ENCODE measurements around the gene CAMKK2.
"Not testable (repeated sequence)": the region's sequence is repeated elsewhere in the genome, so short reads cannot be mapped to it uniquely, and the experiment has no call there.

The CAMKK2 gene

GRCh38 chr12:121318121-121318520, 21.6 kb upstream of the CAMKK2 start:
- no peak overlapping the region for H3K4me3 ChIP-seq (ENCODE audit: low read depth, low read length)
- DNase-seq (ENCODE audit: low read depth) = no peak
- no peak for TF ChIP-seq CTCF (IDR thresholded peaks at IDR 0.05; ENCODE audit: insufficient read depth, low read depth, low read length, missing control alignments)

GRCh38 chr12:121314431-121314830, 17.9 kb upstream of the CAMKK2 start:
- no peak for TF ChIP-seq CTCF (IDR thresholded peaks at IDR 0.05; ENCODE audit: insufficient read depth, low read depth, low read length, missing control alignments)
- H3K4me3 ChIP-seq (ENCODE audit: low read depth, low read length) = no peak overlapping the region
- DNase-seq (ENCODE audit: low read depth) = no peak

GRCh38 chr12:121310231-121310630, 13.7 kb upstream of the CAMKK2 start:
- not testable (repeated sequence) for DNase-seq (ENCODE audit: low read depth); H3K4me3 ChIP-seq (ENCODE audit: low read depth, low read length)

- not testable (repeated sequence) for H3K4me3 ChIP-seq (ENCODE audit: low read depth, low read length); DNase-seq (ENCODE audit: low read depth)
Observed at GRCh38 chr12:121307397-121307796, 10.9 kb upstream of the CAMKK2 start.

DNA sequence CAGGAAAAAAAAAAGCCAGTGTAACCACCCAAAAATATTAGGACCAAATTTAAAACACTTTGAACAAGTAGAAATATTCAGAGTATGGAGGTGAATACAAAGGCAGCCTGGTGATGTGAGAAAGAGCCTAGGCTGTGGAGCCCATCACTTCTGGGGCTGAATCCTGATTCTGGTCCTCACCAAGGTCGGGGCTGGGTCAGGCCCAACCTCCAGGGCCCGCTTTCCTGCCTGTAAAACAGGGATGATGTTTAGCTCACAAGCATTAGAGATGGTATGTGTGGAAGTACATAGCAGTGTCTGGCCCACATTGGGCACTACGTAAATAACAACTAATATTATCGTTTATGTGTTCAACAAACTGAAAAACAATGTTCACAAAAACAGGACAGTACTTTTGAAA, 7.8 kb upstream of the CAMKK2 start:
- H3K4me3 ChIP-seq (ENCODE audit: low read depth, low read length) = no peak overlapping the region
- DNase-seq (ENCODE audit: low read depth) = no peak
- no peak for TF ChIP-seq CTCF (IDR thresholded peaks at IDR 0.05; ENCODE audit: insufficient read depth, low read depth, low read length, missing control alignments)

GRCh38 chr12:121301876-121302275, 5.4 kb upstream of the CAMKK2 start:
- TF ChIP-seq CTCF (IDR thresholded peaks at IDR 0.05; ENCODE audit: insufficient read depth, low read depth, low read length, missing control alignments) = no peak
- no peak for DNase-seq (ENCODE audit: low read depth)
- H3K4me3 ChIP-seq (ENCODE audit: low read depth, low read length) = no peak overlapping the region

- DNase-seq (ENCODE audit: low read depth) = no peak
- H3K4me3 ChIP-seq (ENCODE audit: low read depth, low read length) = no peak overlapping the region
- TF ChIP-seq CTCF (IDR thresholded peaks at IDR 0.05; ENCODE audit: insufficient read depth, low read depth, low read length, missing control alignments) = no peak
Observed at GRCh38 chr12:121300083-121300819, 3.7 kb upstream of the CAMKK2 start.

DNA sequence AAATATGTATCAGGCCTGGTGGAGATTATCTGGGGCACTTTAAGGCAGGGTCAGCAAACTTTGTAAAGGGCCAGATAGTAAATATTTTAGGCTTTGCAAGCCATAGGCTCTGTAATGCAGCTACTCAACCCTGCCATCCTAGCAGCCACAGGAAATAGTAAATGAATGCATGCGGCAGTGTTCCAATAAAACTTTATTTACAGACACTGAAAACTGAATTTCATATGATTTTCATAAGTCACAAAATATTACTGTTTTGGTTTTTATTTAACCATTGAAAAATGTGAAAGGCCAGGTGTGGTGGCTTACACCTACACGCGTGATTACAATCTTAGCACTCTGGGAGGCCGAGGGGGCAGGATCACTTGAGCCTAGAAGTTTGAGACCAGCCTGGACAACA, 3.2 kb upstream of the CAMKK2 start:
- TF ChIP-seq CTCF (IDR thresholded peaks at IDR 0.05; ENCODE audit: insufficient read depth, low read depth, low read length, missing control alignments) = no peak
- DNase-seq (ENCODE audit: low read depth) = no peak
- no peak overlapping the region for H3K4me3 ChIP-seq (ENCODE audit: low read depth, low read length)

- not testable (repeated sequence) for DNase-seq (ENCODE audit: low read depth); H3K4me3 ChIP-seq (ENCODE audit: low read depth, low read length)
Observed at GRCh38 chr12:121298411-121298810, 1.9 kb upstream of the CAMKK2 start.
